Hematopoietic multipotent progenitor cell treated with erythropoietin and hydrocortisone succinate and interleukin-3 and kit ligand, for 8 days (in vitro differentiated cells): ENCODE measurements around the gene CTPS1.

Experiments
- DNase-seq: peaks from one replicate; pipeline ENCODE4 v3.0.0-alpha.2; 2015

CTPS1 gene

DNA sequence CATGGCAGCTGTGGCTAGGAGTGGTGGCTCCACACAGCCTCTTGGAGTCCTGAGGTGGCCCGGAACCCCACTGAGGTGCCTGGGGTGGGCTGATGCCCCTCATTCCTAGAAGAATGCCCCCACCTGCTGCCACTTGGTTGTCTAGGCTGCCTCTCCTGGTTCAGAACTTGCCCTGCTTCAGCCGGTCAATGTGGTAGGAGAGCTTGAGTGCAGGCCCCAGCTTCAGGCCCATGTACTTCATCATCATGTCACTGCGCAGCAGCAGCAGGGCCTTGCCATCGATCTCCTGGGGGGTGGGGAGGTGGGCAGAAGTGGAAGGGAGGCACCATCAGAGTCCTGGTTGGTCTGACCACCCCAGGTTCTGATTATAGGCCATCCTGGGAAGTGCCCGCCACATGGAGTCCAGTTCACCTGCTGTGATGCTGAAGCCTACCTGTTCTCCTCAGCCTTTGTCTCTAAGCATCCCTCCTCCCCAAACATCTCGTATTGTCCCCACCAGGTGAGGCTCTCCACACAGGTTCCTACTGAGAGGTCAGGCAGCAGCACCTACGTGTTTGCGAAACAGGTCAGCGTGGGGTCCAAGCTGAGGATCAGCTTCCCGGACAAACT is 48.6 kb downstream of the CTPS1 start:
- DNase-seq, result no peak

DNA sequence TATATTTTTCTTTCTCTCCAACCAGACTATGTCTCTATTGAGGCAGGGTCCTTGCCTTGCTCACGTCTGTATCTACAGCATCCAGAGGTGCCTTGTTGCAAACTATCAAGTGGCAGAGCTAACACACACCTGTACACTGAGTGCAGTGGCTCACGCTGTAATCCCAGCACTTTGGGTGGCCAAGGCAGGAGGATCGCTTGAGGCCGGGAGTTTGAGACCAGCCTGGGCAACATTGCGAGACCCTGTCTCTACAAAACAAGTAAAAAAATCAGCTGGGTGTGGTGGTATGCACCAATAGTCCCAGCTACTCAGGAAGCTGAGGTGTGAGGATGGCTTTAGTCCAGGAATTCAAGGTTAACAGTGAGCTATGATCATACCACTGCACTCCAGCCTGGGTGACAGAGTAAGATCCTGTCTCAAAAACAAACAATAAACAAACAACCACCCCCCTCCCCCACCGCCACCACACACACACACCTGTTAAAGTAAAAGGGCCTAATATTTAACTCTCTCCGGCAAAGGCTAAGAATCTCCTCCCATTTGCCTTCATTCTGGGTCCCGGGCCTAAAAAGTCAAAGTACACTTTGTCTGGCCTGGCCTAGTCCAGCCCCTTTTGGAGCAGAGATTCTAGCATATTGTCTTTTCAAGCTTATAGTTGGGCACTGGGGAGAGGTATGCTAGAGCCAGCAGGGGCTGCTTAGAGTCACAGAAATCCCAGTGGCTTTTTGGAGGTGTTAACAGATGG is 51.5 kb downstream of the CTPS1 start:
- DNase-seq, result no peak

DNA sequence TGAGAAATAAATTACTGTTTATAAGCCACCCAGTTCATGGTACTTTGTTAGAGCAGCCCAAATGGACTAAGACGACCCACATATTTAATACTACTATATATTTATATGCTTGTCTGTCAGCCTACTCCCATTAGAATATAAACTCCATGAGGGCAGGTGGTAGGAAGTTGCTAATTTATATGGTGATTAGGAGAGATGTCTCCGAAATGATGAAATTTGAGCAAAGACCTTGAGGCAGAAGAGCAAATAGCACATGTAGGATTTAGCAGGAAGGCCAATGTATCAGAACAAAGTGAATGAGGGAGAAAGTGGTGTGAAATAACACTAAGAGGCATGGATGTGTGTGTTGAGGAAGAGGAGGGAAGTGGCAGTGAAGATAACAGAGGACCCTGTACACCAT is 52.7 kb downstream of the CTPS1 start:
- DNase-seq, result no peak

- no peak for DNase-seq
These were observed 53.8 kb downstream of the CTPS1 start for GRCh38 chr1:41033272-41033671.

- no peak for DNase-seq
These were observed 57.8 kb downstream of the CTPS1 start for GRCh38 chr1:41037116-41037903.

GRCh38 chr1:41038110-41038509 is 58.6 kb downstream of the CTPS1 start:
- no peak for DNase-seq

DNA sequence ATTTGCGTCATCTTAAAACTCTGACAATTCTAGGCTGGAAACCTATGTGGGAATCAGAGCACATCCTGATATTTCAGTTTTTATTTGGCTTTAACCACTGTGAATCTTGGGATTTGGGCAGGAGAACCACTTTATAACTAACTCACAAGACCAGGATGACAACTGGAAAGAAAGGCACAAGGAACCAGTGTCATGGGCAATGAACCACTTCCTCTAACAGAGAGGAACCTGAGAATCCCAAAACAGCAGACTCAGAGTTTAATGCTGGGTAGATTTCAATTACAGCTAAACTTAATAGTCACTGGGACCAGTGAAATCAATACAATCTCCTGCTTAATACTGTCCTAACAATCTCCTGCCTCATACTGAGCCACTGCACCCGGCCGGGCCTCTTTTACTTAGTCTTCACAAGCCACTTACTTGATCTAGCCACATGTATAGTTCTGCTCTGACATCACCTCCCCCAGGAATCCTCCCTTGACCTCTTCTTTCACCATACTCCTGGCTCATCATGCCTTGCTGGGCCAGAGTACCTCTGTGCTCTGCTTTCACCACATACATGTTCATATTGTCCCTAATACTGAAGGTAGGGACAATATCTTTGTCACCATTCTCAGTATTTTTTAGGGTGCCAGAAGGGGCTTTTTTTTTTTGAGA is 62.2 kb downstream of the CTPS1 start:
- no peak for DNase-seq

- no peak for DNase-seq
These were observed 64.7 kb downstream of the CTPS1 start for GRCh38 chr1:41044187-41044586.

GRCh38 chr1:41045740-41046139 is 66.2 kb downstream of the CTPS1 start:
- DNase-seq, result no peak

DNA sequence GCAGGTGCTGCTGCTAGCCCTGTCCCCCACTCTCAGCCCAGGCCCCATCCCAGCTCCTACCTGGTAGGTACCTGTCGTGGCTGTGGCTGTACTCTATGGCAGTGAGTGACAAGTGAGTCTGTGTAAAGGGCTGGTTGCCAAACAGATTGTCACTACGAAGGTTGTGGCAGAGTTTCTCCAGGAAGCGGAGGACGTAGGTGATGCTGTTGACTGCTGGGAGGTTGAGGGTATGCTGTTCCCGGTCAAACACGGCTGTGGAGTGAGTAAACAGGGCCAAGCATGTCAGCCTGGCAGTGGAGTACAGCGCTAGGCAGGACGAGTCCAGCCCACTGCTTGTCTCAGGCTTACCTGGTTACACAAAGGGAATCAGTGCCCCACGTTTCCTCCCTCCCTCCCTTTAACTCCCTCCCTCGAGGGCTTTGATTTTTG is 66.9 kb downstream of the CTPS1 start:
- no peak for DNase-seq

DNA sequence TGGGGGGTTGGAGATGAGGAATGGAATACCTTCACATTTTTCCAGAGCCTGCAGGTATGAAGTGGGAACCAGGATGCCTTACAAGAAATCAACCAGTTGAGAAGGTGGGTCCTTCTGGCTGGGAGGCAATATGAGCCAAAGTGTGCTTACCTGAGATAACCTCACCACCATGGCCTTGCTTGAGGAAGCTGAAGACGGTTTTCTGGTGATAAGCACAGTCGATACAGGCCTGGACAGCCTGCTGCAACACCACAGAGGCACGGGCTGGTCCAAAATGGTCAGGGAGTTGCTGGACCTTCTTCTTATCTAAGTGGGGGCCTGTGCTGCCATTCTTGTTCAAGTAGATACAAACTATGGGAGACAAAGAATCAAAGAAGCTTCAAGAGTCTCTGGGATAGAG is 69.0 kb downstream of the CTPS1 start:
- no peak for DNase-seq

GRCh38 chr1:41051022-41051421 is 71.5 kb downstream of the CTPS1 start:
- DNase-seq, result no peak

DNA sequence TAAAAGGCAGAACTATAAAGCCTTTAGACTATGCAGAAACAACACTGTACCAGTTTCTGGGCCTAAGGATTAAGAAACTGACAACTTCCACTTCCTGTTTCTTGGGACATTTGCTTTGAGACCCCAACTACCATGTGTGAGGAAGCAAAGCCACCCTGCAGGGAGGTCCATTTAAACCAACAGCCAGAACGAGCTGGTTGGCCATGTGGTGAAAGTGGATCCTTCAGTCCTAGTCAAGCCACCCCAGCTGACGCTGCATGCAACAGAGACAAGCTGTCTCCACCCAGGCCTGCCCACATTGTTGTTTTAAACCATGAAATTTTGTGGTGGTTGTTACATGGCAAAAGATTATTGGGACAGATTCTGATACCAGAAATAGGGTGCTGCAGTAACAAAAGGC is 73.8 kb downstream of the CTPS1 start:
- no peak for DNase-seq

DNA sequence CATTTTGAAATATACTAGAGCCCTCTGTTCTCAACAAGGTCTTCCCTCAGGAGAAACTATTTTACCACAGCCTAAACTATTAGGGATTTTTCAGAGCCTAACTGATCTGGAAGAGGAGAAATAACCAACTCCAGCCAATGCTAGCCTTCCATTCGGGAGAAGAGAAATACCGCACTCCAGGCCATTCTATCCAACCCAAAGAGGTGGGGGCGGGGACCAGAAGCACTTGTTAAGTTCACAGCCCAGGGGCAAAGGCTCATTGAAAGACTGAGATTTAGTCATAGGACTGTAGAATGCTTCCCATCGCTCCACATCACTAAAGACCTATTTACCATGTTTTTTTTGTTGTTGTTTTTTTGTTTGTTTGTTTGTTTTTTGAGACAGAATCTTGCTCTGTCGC is 77.4 kb downstream of the CTPS1 start:
- DNase-seq, result no peak
